GM18907 (cell line): ENCODE measurements around the gene HEPACAM2.

Source experiments
- ATAC-seq: cut with Tn5 transposase; IDR thresholded peaks from one replicate; pipeline ENCODE4 v1.9.1; 2021; ENCODE audit warnings: mild to moderate bottlenecking, moderate library complexity; ENCODE audit not compliant: unreplicated experiment

HEPACAM2 gene

DNA sequence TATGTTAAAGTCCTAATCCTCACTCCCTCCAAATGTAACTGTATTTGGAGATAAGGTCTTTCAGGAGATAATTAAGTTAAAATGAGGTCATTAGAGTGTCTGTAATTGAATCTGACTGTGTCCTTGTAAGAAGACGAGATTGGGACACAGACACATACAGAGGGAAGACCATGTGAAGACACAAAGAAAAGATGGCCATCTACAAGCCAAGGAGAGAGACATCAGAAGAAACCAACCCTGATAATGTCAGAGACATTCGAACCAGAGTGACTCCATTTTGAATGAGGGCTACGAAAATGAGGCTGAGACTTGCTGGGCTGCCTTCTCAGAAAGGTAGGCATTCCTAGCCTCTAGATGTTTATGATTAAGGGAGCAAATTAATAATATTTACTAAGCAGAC lies 77.5 kb downstream of the HEPACAM2 start:
- ATAC-seq = no peak

DNA sequence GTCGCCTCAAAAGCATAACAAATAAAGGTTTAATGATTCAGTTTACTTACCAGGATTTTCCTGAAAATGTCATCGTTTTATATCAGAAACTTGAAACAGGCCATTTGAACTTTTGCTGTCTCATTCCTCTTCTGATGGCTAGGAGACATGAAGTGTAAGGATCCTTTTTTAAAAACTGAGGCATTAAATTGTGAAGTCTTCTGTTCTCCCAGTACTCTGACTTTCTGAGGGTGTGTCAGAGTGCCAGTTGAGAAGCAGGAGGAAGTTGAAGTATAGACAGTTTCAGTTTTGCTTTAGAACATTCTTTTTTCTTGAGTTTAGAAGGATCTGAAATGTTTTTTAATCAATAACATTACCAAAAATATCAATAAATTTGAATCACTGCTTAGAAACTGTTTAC lies 78.1 kb downstream of the HEPACAM2 start, which contains the start of gene SAMD9L:
TSS of gene SAMD9L (minus strand) at position 242 of the 400 bp plus-strand sequence. CDS start 12,414 bp downstream, outside the sequence.
- peak; percentile 71 for ATAC-seq

DNA sequence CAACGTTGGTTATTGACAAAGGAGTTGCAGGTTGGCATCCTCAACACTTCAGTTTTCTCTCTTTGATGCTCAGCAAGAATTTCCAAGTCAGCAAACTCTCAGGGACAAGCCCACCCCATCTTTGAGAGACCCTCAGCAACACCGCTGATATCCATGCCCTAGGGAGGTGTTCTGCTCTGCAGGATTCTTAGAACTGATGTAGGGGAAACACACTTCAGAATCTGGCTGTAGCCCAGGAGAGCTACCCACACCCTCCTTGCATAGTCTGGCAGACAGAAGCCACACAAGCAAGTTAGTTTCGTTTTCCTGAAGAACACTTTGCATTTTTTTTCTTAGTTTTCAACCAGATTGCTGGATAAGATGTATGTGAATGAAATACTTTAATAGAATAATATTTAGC lies 78.9 kb downstream of the HEPACAM2 start:
- peak; percentile 82 for ATAC-seq

DNA sequence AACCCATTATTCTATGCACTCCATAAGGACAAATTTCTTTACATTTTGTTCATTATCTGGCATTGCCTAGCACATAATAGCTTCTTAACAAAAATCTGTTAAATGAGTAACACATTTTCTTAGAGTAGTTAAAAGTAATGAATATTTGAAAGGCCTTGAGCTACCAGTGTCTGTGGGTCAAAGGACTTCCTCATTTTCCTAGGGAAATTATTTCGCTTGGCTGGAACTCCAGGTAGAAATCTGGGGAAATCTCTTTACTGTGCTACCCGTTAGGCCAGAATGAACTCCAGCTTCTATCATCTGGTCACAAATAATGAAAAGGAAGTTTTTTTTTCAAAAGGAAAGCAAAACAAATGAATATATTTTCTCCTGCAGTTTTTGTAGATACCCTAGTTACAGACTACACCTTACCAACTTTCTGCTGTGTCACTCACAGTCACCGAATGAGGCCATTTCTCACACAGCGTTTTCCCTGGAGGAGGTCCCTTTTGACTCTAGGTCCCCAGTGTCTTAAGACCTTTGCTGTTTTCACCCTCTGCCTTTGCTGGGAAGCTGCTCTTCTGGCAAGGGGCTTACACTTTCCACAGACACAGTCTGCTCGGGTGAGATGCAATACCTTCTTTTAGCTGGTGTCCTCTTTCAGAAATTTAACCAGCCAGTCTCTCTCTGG lies 79.7 kb downstream of the HEPACAM2 start:
- peak; percentile 46 for ATAC-seq

DNA sequence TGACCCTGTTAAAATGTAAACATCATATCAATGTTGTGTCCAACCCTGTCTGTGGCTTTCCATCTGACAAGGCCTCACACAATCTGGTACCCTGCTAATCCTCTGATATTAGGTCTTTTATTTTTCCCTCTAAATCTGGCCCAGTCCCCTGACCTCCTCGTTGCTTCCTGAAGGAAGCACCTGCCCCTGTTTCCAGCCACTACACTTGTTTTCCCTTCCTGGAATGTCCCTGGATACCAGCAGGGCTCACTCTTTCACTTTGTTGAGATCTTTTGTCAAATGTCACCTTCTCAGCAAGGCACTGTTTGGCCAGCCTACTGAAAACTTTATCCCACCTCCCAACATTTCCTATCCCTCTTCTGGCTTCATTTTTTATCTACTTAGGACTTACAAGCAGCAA lies 80.2 kb downstream of the HEPACAM2 start:
- ATAC-seq = no peak

DNA sequence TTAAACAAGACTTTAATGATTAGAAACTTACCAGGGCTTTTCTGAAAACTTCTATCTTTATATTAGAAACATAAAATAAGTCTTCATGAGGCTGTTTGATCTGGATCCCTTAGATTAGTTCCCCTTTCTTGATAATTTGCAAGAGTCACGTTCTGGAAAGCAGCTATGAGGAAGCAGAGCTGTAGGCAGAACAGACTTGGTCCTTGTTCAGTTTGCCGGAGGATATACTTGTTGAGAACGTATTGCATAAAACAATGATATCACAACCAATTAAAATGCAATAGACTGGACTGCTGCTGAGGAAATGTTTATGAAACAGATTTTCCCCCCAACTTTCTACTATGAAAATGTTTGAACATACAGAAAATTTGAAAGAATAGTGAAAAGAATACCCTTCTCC lies 80.9 kb downstream of the HEPACAM2 start:
- no peak for ATAC-seq

- ATAC-seq = no peak
Measured at GRCh38 chr7:93142127-93142526, 84.1 kb downstream of the HEPACAM2 start.

- no peak for ATAC-seq
Measured at GRCh38 chr7:93140582-93141191, 85.6 kb downstream of the HEPACAM2 start.

DNA sequence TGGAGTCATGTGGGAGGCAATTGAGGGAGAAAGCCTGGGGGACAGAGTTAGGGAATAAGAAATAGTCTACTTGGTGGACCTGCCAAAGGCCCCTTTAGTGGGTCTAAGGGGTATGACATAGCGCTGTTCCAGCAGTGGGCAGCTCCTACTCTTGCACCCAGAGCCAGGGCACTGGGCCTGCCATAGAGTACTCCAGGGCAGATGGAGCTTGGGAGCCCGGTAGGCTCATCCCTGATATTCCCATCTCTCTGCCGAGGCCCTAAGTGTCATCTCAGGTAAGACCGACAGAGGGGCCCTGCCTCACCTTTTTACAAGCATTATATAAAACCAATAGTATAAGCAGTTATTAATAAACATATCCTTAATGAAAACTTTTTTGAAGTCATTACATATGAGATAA lies 87.7 kb downstream of the HEPACAM2 start:
- no peak for ATAC-seq
